ENCODE results near the gene CCN2. TPM values are rescaled to one million over a fixed set of nuclear protein-coding genes. Genes with fewer than 3 reads are reported as not detected.
"Not testable (repeated sequence)": the region's sequence is repeated elsewhere in the genome, so short reads cannot be mapped to it uniquely, and the experiment has no call there.

Gene CCN2
- total RNA-seq, 2 donors from 2014 or later = not detected

DNA sequence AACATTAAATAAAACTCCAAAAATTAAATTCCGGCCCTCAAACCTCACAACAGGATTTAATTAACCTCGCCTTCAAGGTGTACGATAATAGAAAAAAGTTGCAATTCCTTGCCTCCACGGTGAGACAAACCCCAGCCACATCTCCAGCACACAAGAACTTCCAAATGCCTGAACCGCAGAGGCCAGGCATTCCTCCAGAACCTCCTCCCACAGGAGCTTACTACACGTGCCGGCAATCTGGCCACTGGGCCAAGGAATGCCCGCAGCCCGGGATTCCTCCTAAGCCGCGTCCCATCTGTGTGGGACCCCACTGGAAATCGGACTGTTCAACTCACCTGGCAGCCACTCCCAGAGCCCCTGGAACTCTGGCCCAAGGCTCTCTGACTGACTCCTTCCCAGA lies 47.4 kb downstream of the CCN2 start:
- not testable (repeated sequence) for H3K27ac Mint-ChIP-seq; H3K36me3 Mint-ChIP-seq; H3K9me3 Mint-ChIP-seq; ATAC-seq; DNase-seq (ENCODE audit: low spot score in 2 of 2)

DNA sequence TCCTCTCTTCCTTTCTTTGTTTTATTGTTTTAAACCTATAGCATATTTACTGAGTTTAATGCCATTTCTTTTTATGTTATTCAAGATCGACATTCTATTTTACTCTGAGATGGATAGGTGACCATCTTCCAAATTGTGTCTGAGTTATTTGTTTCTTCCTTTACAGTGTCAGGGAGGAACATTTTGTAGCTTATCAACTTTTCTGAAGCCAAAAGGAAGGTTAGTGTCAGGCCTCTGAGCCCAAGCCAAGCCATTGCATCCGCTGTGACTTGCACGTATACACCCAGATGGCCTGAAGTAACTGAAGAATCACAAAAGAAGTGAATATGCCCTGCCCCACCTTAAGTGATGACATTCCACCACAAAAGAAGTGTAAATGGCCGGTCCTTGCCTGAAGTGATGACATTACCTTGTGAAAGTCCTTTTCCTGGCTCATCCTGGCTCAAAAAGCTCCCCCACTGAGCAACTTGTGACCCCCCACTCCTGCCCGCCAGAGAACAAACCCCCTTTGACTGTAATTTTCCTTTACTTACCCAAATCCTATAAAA lies 49.8 kb downstream of the CCN2 start:
- H3K9me3 Mint-ChIP-seq; ATAC-seq; DNase-seq (ENCODE audit: low spot score in 2 of 2); H3K36me3 Mint-ChIP-seq; H3K27ac Mint-ChIP-seq: not testable (repeated sequence)

DNA sequence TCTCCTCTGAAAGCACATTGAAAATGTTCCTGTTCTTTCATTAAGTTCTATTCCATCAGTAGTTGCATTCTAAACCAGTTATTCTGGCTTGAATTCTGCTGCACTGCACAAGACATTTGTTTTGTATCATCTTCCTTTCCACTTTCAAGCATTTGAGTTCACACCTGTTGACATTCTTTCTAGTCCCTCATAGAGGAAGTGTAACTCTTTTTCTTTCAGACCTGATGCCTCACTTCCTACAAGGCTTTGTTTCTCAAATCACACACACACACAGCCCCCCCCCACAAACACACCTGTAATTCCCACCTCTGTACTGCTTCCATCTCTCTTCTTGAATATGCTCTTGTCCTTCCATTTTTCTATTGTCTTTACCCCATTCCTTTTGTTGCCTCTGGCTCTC lies 50.9 kb downstream of the CCN2 start:
- H3K36me3 Mint-ChIP-seq = peaks cover 4 to 9% of the 10 kb centered on the region in 2 donors
- no peak overlapping the region for H3K27ac Mint-ChIP-seq
- DNase-seq (ENCODE audit: low spot score in 2 of 2) = no peak
- no peak for ATAC-seq
- peaks cover 0 to 10% of the 10 kb centered on the region in 2 donors for H3K9me3 Mint-ChIP-seq

DNA sequence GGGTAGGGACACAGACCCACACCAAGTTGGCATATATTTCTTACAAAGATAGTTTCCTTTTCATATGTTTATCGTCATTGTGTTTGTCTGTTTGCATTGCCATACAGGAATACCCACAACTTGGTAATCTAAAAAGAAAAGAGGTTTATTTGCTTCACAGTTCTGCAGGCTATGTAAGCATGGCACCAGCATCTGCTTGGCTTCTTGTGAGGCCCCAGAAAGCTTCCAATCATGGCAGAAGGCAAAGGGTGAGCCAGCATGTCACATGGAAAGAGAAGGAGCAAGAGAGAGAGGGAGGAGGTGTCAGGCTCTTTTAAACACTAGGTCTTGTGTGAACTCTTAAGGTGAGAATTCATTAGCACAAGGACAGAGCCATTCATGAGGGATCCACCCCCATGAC lies 52.5 kb downstream of the CCN2 start:
- DNase-seq (ENCODE audit: low spot score in 2 of 2) (no peak), ATAC-seq (no peak)
- no peak overlapping the region for H3K27ac Mint-ChIP-seq
- peaks cover 0 to 10% of the 10 kb centered on the region in 2 donors for H3K9me3 Mint-ChIP-seq
- H3K36me3 Mint-ChIP-seq = peaks cover 4 to 9% of the 10 kb centered on the region in 2 donors

Other genes with a start within 250 kb of the CCN2 start
- not detected for gene OR2A4, start 250.0 kb downstream of the CCN2 start, total RNA-seq
- gene CTAGE9, start 240.4 kb downstream of the CCN2 start, total RNA-seq = not detected
- under 1 TPM; 0.35 to 0.36 TPM for gene ENPP1, start 143.4 kb downstream of the CCN2 start, total RNA-seq